ENCODE data around the gene LY6G6D. TPM values are rescaled to one million over a fixed set of nuclear protein-coding genes. Genes with fewer than 3 reads are reported as not detected.

LY6G6D gene
- total RNA-seq, 1 donor = not detected

Small RNAs within 50 kb of the gene (small RNA-seq; reads per million reads assigned to genes)
- gene LY6G6D (not detected), gene MIR4646 (0.08 reads per million), gene MSH5-SAPCD1 (not detected), gene RNU6-850P (not detected), gene SAPCD1 (not detected)

Other genes starting within 250 kb of the LY6G6D start
- 17.6 and 24.3 TPM in 2 replicates for gene MICB, start 217.2 kb upstream of the LY6G6D start, total RNA-seq
- gene MCCD1, start 186.4 kb upstream of the LY6G6D start, total RNA-seq = not detected in 2 replicates
- gene DDX39B, start 173.3 kb upstream of the LY6G6D start, total RNA-seq = 458 and 488 TPM in 2 replicates
- 0.33 and 1.2 TPM in 2 replicates for gene ATP6V1G2, start 168.7 kb upstream of the LY6G6D start, total RNA-seq
- gene NFKBIL1, start 167.7 kb upstream of the LY6G6D start, total RNA-seq = 24.1 and 36.9 TPM in 2 replicates
- not detected in 2 replicates for gene LTA, start 143.1 kb upstream of the LY6G6D start, total RNA-seq
- not detected in 2 replicates for gene TNF, start 139.8 kb upstream of the LY6G6D start, total RNA-seq
- gene LTB, start 132.9 kb upstream of the LY6G6D start, total RNA-seq = 3.9 and 4.7 TPM in 2 replicates
- 0.48 TPM in 1 of 2 replicates, not detected in the other for gene LST1, start 129.1 kb upstream of the LY6G6D start, total RNA-seq
- gene NCR3, start 122.3 kb upstream of the LY6G6D start, total RNA-seq = not detected in 2 replicates
- gene AIF1, start 100.1 kb upstream of the LY6G6D start, total RNA-seq = not detected in 2 replicates
- 91.2 and 102 TPM in 2 replicates for gene PRRC2A, start 94.6 kb upstream of the LY6G6D start, total RNA-seq
- gene BAG6, start 62.7 kb upstream of the LY6G6D start, total RNA-seq = 239 and 265 TPM in 2 replicates
- 0.29 and 0.65 TPM in 2 replicates for gene APOM, start 59.5 kb upstream of the LY6G6D start, total RNA-seq
- 20.6 and 21.4 TPM in 2 replicates for gene C6orf47, start 54.6 kb upstream of the LY6G6D start, total RNA-seq
- gene GPANK1, start 50.4 kb upstream of the LY6G6D start, total RNA-seq = 15.1 and 17.3 TPM in 2 replicates
- 205 and 210 TPM in 2 replicates for gene CSNK2B, start 49.3 kb upstream of the LY6G6D start, total RNA-seq
- 4.2 and 6.1 TPM in 2 replicates for gene LY6G5B, start 45.4 kb upstream of the LY6G6D start, total RNA-seq
- 1.3 and 2.4 TPM in 2 replicates for gene LY6G5C, start 34.3 kb upstream of the LY6G6D start, total RNA-seq
- 37.9 and 40.5 TPM in 2 replicates for gene ABHD16A, start 12.0 kb upstream of the LY6G6D start, total RNA-seq
- not detected in 2 replicates for gene LY6G6F, start 8.5 kb upstream of the LY6G6D start, total RNA-seq
- gene LY6G6C, start 6.4 kb downstream of the LY6G6D start, total RNA-seq = not detected in 2 replicates
- not detected in 2 replicates for gene MPIG6B, start 8.0 kb downstream of the LY6G6D start, total RNA-seq
- 87.2 and 113 TPM in 2 replicates for gene DDAH2, start 14.0 kb downstream of the LY6G6D start, total RNA-seq
- 800 and 906 TPM in 2 replicates for gene CLIC1, start 21.2 kb downstream of the LY6G6D start, total RNA-seq
- 12.7 and 18.8 TPM in 2 replicates for gene MSH5, start 24.7 kb downstream of the LY6G6D start, total RNA-seq
- gene SAPCD1, start 47.3 kb downstream of the LY6G6D start, total RNA-seq = 2.1 TPM in 1 of 2 replicates, not detected in the other
- 0.10 and 0.65 TPM in 2 replicates for gene VWA7, start 62.0 kb downstream of the LY6G6D start, total RNA-seq
- 78.5 and 88.8 TPM in 2 replicates for gene VARS1, start 80.4 kb downstream of the LY6G6D start, total RNA-seq
- 42.8 and 45.1 TPM in 2 replicates for gene LSM2, start 91.6 kb downstream of the LY6G6D start, total RNA-seq
- 0.98 and 1.1 TPM in 2 replicates for gene HSPA1L, start 99.9 kb downstream of the LY6G6D start, total RNA-seq
- gene HSPA1A, start 100.2 kb downstream of the LY6G6D start, total RNA-seq = 53.3 and 53.9 TPM in 2 replicates
- 37.2 and 55.5 TPM in 2 replicates for gene HSPA1B, start 112.4 kb downstream of the LY6G6D start, total RNA-seq
- gene NEU1, start 147.5 kb downstream of the LY6G6D start, total RNA-seq = 53.2 and 55.9 TPM in 2 replicates
- gene SLC44A4, start 163.6 kb downstream of the LY6G6D start, total RNA-seq = under 0.01 and 0.29 TPM in 2 replicates
- gene EHMT2, start 182.3 kb downstream of the LY6G6D start, total RNA-seq = 37.7 and 51.6 TPM in 2 replicates
- 1.5 and 2.6 TPM in 2 replicates for gene ZBTB12, start 186.7 kb downstream of the LY6G6D start, total RNA-seq
- 0.65 TPM in 1 of 2 replicates, not detected in the other for gene C2, start 212.4 kb downstream of the LY6G6D start, total RNA-seq
- 0.98 and 1.2 TPM in 2 replicates for gene CFB, start 230.7 kb downstream of the LY6G6D start, total RNA-seq
- gene NELFE, start 243.6 kb downstream of the LY6G6D start, total RNA-seq = 94.7 and 131 TPM in 2 replicates
- 49.4 and 58.1 TPM in 2 replicates for gene SKIC2, start 243.8 kb downstream of the LY6G6D start, total RNA-seq

Data from vein endothelial cell (primary cell).